Embryonic facial prominence (tissue), 1 donor: ENCODE results near the gene GPR55.

Experiments used
- DNase-seq: peaks from one replicate; pipeline ENCODE4 v3.0.0-alpha.2; 2016; ENCODE audit errors: extremely low spot score

The GPR55 gene

DNA sequence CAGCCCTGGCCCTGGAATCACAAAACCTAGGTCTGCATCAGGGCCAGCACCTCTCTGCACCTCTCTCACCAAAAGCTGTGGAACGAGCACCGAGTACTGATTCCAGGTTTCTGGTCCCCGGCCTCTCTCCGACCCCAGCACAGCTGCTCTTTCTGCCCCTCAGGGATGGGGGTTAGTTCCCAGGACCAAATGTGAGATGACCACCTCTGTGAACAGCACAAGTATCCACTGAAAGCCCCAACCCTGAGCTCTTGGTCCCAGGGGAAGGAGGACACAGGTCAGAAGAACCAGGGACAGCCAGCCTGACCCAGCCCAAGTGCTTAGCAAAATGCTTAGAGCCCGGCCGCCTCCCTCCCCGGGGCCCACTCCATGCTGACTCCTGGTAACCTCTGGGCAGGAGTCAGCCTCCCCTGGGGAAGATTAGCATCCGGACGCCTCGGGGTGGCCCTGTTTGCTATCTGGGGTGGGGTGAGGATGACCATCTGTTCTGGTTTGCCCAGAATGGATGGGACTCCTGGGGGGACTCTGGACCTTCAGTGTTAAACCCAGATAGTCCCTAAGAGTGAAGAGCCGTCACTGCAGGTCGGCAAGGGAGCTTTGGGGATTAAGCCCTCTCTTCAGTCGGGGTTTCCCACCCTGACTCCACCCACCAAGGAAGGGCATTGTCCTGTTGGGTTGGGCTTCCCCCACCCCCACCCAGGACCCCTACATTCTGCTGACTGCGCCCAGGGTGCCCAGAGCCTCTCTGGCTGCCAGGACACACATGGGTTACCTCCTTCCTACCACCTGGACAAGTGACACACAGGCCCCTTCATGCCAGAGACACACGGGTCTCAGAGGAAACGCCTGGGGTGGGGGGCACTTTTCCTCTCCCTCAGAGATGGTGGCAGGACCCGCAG, 9.4 kb upstream of the GPR55 start:
- no peak for DNase-seq

DNA sequence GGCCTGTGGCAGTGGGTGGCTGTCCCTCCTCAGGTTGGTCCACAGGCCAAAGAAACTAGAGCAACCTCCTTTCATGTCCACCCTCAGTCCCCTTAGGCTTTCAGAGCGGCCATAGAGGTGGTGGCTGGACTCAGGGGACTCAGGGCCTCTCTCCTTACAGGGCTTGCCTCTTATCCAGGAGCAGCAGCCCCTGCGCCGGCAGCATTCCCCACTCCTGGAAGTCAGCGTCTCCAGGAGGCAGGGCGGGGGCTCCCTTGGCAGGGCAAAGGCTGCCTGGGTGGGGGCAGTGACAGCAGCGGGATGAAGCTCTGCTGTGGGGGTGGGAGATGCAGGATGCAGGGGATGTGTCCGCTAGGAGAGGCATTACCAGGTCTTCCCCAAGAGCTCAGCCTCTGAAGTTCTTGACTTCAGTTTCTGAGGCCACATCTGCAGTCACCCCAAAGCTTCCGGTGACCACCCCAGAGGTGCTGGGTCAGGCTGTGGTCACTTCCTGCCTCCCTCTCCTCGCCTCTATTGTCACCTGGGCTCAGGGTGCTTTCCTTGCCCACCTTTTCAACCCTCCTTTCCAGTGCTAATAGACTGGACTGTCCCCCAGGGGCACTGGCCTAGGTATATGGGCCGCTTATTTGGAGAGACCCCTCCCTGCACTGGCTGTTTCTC, 8.6 kb upstream of the GPR55 start:
- no peak for DNase-seq

DNA sequence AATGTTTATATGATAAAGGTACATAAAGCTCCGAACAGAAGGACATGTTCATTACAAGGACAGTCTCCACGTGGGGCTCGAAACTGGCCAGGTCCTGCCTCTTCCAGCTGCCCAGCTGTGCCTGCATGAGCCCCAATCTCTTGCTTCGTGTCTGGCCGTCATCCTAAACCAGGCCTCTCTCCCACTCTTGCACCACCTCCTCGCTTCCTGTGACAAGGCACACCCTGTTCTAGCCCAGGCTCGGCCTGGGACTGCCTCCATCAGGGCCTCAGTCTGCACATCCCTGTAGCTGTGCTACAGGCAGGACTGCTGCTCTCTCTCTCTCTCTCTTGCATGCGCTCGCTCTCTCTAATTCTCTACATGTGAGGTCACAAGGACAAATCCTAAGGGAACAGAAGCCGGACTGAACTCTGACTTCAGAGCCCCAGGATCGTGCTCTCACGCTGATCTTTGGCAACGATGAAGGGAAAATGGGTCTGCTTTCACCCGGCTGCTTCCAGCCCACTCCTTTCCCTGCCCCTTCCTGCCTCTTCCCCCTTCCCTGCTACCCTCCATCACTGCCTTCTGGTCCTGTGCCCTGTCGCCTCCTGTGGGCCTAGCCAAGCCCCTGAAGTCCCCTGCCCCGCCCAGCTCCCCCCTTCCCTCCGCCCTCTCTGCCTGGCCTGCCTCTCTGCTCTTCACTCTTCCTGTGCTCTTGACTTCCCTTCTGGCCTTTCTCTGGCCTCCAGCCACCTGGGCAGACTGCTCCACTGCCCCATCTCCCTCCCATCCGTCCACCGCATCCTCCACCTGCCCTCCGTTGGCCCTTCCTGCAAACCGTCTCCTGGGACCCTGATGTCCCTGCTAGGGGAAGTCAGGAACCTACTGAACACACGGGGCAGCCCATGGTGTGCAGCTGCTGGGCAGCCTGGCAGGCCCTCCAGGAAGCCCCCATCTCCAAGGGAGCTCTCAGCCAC, 7.8 kb upstream of the GPR55 start:
- DNase-seq = no peak

DNA sequence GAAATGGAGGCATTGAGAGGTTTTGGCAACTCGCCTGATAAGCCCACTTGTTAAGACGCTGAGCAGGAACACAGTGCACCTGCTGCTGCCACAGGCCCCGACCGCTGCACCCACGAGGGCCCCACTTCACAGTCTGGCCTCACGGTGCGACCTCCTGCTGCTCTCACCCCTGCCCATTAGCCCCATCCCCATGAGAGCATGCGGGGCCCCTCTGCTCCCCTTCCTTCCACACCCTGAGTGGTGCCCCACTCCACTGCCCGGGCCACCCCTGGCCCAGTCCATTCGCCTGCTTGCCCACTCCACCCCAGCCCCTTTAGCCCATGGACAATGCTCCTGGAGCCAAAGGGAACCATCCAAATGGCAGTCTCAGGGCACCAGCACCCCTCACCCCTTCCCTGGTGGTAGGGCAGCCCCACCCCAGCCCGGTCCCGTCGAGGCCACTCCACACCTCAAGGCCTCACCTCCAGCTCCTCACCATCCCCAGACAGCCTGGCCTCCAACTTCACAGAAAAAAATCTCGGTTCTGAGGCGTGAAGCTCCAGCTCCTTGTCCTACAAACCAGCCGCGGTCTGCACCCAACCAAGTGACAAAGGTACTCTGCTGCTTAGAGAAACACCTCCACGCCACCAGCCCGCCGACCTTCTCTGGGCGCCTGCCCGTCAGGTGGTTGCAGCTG, 6.7 kb upstream of the GPR55 start:
- DNase-seq = no peak

DNA sequence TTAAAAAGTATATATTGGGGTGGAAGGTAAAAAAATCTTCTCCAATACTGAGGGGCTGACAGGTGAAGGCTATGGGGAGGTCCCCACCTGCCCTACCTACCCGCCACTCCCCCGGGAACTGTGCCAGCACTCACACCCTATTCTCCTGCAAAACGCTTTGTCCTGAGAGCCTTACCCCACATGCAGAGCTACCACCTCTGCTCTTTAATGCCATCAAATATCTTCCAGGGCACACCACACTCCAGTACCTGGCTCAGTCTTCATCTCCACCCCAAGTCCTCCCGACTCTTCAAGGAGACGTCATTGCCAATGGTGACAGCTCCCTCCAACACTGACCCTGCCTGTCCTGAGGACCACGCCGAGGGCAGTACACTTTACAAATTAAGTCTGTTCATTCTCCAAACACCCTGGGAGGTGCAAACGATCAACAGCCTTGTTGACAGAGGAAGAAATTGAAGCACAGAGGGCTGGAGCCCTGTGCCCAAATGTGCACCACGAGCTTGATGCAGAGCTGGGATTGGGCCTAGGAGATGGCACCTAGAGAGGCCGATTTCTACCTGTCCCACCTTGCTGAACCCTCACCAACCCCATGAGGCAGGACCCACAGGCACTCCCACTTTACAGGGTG, 6.0 kb upstream of the GPR55 start:
- DNase-seq = no peak

DNA sequence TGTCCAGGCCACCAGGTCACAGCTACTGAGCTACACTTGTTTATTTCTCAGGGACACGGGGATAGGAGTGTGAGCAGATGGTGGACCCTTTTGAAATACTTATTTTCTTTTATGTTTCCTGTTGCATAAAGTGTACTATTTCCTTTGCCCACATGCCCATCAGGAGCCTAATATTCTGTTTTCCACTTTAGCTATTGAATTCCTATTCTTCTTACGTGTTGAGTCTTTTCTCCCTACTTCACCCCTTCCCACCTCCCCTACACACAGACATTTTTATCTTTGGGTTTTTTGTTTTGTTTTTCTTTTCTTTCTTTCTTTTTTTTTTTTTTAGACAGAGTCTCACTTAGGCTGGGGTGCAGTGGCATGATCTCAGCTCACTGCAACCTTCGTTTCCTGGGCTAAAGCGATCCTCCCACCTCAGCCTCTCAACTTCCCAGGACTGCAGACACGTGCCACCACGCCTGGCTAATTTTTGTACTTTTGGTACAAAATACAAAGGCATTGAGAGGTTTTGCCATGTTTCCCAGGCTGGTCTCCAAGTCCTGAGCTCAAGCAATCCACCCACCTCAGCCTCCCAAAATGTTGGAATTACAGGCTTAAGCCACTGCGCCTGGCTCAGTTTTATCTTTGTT, 5.2 kb upstream of the GPR55 start:
- DNase-seq = no peak

DNA sequence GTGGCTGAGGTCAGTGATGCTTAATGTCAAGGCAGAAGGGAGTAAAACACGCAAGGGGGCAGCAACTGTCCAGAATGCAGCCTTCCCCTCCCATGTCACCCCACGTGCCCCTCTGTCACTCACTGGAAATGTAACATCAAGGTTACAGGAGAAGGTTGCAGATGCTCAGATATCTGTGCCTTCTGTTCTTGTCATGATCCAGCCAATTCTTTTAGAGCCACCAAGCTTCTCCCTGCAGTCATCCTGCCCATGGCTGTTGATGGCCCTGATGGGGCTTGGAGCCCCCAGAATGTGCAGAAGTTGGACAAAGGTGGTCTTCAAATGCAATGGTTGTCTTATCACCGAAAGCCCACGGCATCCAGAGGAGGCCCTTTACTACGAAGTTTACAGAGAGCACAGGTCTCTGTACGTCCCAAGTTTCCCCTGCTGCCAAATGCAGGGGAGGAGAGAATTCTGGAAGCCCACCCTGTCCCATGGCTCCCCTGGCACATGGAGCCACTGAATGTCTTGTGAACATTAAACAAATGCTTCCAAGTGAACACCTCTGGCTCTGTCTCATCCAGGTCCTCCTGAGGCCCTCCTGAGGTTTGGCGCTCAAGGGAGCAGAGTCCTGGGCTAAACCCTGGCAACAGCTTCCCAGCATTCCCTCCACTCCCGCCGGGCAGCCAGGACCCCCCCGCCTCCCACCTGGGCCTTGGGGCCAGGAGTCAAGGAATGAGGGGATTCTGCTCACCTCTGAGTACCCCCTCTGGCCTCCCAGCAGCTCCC, 4.5 kb upstream of the GPR55 start:
- no peak for DNase-seq

DNA sequence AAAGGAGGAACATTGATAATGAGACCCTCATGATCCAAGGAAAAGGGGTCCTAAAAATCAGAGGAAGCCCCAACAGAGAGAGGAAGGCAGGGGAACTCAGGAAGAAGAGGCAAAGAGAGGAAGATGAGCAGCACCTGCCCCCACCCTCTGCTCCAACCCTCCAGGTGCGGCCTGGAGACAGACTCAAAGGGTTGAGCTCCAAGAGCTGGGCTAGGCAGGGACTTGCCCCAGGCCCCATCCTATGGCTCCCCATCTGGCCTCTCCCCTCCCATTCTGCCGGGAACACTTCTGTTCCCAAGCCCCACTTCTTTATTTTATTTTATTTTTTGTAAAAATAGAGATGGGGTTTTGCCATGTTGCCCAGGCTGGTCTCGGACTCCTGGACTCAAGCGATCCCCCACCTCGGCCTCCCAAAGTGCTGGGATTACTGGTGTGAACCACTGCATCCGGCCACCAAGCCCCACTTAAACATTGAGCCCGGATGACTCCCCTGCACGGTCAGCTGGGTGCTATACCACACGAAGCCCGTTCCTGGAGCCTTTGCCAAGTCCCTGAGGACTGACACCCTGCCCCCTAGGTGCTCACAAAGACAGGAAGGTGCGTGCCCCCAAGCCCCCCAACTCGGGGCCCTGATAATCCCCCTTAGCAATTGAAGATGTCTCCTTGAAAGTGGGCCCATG, 3.8 kb upstream of the GPR55 start:
- no peak for DNase-seq

DNA sequence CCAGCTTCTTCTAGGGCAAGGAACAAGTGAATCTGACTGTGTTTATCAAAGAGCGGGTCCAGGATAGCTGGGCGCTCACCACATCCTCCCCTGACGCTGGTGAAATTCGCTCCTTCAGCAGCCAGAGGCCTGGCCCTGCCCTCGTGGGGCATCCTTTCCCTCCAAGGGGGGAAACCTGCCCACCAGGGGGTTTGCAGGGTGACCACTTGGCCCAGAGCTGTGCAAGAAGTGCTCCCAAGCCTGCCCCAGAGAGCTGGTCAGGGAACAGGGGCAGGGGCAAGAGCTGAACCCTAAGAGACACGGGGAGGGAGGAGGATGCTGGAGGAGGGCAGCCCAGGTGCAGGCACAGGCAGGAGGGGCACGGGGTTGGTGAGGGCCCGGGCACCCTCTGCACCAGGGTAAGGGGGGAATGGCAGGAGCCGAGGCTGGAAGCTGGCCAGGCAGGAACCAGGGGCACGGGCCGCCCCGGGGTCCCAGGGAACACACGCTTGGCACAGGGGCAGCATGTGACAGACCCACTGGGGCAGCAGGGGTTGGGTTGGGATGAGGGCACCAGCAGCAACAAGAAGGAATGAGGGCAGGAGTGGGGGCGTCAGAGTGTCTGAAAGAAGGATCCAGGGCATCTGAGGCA, 2.8 kb upstream of the GPR55 start:
- no peak for DNase-seq

DNA sequence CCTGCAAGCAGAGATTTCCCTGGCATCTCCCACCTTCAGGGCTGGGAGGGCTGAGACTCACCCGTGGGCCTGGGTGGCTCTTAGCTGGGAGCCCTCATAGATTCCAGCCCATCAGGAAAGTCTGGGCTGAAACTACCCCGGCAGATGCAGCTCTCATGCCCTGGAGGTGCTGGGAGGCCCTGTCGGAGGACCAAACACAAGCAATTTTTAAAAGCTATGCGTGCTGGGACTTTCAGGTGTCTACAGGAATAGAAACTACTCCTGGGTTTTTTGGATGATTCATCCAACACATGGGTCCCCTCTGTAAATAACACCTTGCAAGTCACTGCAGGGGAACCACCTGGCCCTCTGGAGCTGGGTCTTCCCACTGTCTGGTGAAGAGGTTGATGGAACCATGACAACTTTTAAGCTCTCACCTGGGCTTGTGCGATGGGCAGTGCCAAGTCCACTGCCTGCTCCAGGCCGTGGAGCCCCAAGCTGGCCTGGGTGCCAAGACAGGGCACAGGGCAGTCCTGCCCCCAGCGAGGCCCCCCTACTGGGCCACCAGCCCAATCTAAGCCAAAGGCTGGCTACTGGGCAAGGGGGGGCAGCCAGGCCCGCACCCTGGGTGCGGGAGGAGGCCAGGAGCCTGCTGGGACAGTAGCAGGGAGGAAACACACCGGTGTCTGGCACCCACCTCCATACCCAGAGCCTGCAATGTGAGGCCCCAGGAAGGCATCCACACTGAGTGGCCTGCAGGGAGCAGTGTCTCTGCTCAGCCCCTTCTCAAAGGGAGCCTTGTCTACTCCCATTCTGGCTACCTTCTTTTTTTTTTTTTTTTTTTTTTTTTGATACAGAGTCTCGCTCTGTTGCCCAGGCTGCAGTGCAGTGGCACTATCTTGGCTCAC, 1.1 kb upstream of the GPR55 start:
- DNase-seq = no peak

DNA sequence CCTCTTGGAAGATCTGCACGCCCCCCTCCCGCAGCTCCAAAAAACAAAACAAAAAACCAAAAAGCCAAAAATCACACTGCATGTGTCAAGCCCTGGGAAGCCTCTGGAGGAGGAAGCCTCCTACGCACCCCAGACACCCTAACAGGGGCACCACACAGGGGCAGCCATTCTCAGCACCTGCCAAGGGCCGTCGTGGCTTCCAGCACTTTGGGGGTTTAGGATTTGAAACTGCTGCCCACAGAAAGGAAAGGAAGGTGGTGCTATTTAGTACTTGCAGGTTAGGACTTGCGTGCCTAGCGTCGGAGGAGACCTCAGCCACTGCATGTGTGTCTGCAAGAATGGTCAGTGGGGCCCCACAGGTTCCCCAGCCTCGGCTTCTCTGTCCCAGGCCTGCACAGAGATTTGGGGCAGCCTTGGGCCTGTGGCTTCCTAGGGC, 419 bp upstream of the GPR55 start:
- DNase-seq = no peak

DNA sequence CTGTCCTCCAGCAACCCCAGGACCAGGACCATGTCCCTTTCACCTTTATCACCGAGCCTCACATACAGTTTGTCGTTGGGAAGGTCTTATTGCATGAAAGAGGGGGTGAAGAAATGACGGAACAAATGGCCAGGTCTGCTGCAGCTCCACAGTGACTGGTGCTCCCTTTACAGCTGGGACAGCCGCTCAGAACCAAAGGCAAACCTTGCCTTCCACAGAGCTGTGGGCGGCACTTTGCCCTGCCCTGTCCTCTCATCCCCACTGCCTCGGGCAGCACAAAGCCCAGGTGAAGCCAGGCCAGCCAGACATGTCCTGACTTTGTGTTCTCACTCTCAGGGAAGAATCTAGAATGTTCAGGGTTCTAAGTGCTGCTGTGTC, 961 bp downstream of the GPR55 start:
- no peak for DNase-seq

DNA sequence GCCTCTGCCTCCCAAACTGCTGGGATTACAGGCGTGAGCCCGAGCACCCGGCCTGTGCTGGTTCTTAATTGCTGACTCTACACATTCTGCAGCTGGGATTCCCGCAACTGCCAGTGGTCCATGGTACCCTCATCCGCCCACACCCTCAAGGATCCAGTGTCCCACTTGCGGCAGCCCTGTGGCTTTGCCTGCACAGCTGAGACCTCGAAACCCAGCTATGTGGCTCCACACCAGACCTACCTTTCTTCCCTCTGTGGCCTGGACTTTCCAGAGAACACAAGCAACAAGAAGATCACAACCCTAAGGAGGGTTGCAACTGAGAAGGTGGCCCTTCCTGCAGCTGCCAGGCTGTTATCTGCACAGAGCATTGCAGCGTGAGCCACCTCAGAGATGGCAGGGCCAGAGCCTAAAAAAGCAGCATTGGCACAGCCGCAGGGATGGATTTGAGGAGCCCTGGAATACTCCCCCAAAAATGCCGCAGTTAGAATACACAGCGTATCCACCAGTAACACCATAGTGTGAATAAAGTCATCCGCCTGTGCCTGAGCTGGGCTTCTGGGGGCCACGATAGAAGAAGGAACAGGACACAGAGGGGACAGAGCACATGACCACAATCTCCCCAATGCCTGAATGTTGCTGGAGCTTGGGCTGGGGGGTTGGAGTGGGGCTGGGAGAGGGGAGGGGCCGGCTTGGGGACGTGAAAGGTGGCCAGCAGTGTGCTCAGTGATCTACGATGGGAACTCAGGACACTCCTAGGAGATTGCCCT, 1.9 kb downstream of the GPR55 start:
- DNase-seq = no peak

DNA sequence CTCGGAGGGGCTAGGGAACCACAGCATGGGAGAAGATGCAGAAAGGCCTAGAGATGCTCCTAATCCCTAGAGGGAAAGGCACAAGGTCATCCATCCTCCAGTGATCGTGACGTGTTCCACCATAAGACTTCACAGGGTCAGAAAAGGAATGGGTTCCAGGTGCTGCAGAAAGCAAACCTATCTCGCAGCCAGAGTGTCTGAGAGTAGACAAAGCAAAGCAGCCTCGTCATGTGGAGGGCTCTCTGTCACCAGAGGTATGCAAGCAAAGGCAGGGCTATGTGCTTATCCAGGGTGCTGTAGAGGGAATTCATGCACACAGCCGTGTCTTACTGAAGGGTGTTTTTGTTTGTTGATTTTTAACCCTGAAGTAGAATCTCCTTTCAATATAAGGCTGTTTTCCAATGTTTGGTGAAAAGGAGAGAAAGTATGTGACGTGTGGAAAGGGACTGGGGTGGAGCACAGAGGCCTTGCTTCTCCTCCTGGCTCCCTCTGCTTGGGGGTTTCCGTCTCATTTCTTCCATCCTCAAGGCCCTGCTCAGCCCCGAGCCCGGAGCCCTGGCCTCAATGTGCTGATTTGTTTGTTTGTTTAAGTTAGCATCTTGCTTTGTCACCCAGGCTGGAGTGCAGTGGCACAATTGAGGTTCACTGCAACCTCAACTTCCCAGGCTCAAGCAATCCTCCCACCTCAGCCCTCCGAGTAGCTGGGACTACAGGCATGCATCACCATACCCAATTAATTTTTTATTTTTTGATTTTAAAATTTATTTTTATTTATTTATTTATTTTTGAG, 3.0 kb downstream of the GPR55 start:
- no peak for DNase-seq

DNA sequence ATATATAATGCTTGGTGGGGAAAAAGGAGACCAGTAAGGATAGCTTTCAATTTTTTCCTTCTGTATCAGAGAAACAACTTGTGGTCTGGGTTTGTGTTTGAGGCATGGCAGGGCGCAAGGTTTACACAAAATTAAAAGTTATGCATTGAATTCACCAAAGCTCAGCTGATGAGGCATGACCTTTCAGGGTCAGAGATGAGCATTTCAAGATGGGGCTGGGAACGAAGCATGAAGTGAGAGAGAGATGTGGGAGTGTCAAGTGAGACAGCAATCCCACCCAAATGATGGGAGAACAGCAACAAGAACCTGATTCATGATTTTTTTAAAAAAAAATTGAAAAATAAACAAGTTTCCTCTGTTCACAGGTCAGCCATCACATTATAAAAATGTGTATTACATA, 4.9 kb downstream of the GPR55 start:
- no peak for DNase-seq

DNA sequence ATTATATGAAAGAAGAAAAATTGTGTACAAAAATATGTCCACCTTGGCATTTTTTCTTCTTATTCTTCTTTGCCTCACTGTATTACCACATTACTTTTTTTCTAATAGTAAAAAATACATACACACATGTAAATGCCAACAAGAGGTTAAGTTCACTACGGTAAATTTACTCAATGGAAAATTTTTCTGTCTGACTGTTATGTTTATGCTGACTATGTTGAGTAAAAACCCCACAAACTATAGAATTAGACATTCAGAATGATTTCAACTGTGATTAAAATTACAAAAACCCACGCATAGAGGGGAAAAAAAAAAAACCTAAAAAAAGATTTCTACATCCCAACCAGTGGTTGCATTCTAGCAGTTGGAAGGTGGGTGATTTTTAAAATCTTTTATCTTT, 5.4 kb downstream of the GPR55 start:
- no peak for DNase-seq
